Prostate gland (tissue), 2 donors: ENCODE results near the gene DDX54.

Source experiments
- CTCF ChIP-seq, 4 experiments: fragments of 200-600 bp in 2 of 4; fragments of 450-650 bp in 2 of 4; sonication (generic) in 2 of 4; IDR thresholded peaks; 1 replicate in 3 of 4; 2 replicates in 1 of 4; pipeline ENCODE4 v1.5.1; 2016 to 2019; ENCODE audit warnings: antibody characterized with exemption in 4 of 4, mild to moderate bottlenecking in 2 of 4, moderate library complexity in 2 of 4
- POLR2A ChIP-seq: fragments of 450-650 bp; IDR thresholded peaks from one replicate; pipeline ENCODE4 v1.6.1; 2016; ENCODE audit warnings: antibody characterized with exemption, mild to moderate bottlenecking
- POLR2AphosphoS5 ChIP-seq: sonication (generic); formaldehyde crosslinking; IDR thresholded peaks from one replicate; pipeline ENCODE4 v1.6.1; 2017; ENCODE audit warnings: antibody characterized with exemption

GRCh38 chr12:113231235-113232088 is 46.2 kb upstream of the DDX54 start:
- TF ChIP-seq POLR2AphosphoS5: no peak
- TF ChIP-seq CTCF (IDR thresholded peaks at IDR 0.05): no peak
- no peak for TF ChIP-seq POLR2A
